Cardiac fibroblast (primary cell): ENCODE results near the gene AKR1B15.

Experiments used
- DNase-seq, 2 donors: peaks; one replicate each; pipeline versions ENCODE4 v3.0.0 to v3.0.0-alpha.2; 2010; ENCODE audit warnings: low read depth in 2 of 2
- H3K4me3 ChIP-seq, 2 donors: replicated peaks in 1 of 2; 1 replicate in 1 of 2; 2 replicates in 1 of 2; pipeline ENCODE4 v1.5.1; 2011; ENCODE audit warnings: low read depth in 2 of 2, low read length in 2 of 2, mild to moderate bottlenecking in 2 of 2, moderate library complexity in 1 of 2
- TF ChIP-seq, protein P1 (sequence below): IDR thresholded peaks from one replicate; pipeline ENCODE4 v1.5.1; 2011; ENCODE audit warnings: low read depth, mild to moderate bottlenecking, low read length, inconsistent platforms

Gene AKR1B15

GRCh38 chr7:134622303-134622995 lies 73.5 kb downstream of the AKR1B15 start:
- TF ChIP-seq, protein P1, sequence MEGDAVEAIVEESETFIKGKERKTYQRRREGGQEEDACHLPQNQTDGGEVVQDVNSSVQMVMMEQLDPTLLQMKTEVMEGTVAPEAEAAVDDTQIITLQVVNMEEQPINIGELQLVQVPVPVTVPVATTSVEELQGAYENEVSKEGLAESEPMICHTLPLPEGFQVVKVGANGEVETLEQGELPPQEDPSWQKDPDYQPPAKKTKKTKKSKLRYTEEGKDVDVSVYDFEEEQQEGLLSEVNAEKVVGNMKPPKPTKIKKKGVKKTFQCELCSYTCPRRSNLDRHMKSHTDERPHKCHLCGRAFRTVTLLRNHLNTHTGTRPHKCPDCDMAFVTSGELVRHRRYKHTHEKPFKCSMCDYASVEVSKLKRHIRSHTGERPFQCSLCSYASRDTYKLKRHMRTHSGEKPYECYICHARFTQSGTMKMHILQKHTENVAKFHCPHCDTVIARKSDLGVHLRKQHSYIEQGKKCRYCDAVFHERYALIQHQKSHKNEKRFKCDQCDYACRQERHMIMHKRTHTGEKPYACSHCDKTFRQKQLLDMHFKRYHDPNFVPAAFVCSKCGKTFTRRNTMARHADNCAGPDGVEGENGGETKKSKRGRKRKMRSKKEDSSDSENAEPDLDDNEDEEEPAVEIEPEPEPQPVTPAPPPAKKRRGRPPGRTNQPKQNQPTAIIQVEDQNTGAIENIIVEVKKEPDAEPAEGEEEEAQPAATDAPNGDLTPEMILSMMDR = no peak
- H3K4me3 ChIP-seq = no peak overlapping the region
- no peak for DNase-seq

- no peak for DNase-seq
- H3K4me3 ChIP-seq = no peak overlapping the region
- TF ChIP-seq, protein P1 = no peak
These were observed 74.3 kb downstream of the AKR1B15 start for GRCh38 chr7:134623193-134623592.

DNA sequence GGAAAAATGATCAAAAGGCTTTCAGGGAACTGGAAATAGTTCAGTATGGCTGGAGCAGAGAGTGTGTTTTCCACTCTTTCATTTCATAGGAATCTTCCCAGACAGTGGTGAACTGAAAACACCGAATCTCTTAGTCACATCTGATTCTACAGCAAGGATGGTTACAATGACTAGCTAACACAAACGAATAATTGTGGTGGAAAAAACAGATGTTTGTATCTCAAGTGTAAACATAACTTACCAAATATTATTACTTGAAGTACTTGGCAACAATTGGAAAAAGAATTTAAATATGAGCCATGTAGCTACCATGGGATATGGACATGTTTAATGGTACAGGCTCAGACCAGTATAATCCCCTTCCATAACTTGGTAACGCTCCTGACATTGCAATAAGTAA lies 76.6 kb downstream of the AKR1B15 start:
- DNase-seq = peak; percentile 28 to 93
- TF ChIP-seq, protein P1 = no peak

DNA sequence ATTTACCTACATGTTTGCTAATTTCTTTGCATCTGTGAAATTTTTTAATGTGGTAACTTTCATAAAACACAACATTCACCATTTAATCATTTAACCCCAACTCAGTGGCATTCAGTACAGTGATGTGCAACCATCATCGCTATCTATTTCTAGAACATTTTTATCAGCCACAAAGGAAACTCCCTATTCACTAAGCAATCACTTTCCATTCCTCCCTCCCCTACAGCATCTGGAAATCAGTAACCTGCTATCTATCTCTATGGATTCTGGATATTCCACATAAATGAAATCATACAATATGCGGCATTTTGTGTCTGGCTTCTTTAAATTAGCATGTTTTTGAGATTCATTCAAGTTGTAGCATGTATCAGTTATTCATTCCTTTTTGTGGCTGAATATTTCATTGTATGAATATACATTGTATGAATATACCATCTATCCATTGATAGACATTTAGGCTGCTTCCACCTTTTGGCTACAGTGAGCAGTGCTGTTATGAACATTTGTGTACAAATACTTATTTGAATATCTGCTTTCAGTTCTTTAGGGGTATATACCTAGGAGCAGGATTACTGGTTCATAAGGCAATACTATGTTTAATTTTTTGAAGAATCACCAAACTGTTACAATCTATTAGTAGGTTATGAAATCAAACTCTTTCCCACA lies 78.3 kb downstream of the AKR1B15 start:
- TF ChIP-seq, protein P1 = no peak
- no peak for DNase-seq

More for the DNA sequence above, 76.6 kb downstream of the AKR1B15 start:
- no peak overlapping the region for H3K4me3 ChIP-seq

GRCh38 chr7:134627775-134628153 lies 78.9 kb downstream of the AKR1B15 start:
- TF ChIP-seq, protein P1 = no peak
- DNase-seq = no peak
- H3K4me3 ChIP-seq = no peak overlapping the region

More for the DNA sequence above, 78.3 kb downstream of the AKR1B15 start:
- no peak overlapping the region for H3K4me3 ChIP-seq

GRCh38 chr7:134629445-134629844 lies 80.5 kb downstream of the AKR1B15 start:
- TF ChIP-seq, protein P1 = no peak

More at GRCh38 chr7:134629445-134629844, 80.5 kb downstream of the AKR1B15 start:
- DNase-seq = no peak
- H3K4me3 ChIP-seq = no peak overlapping the region
